ENCODE results near the gene PLAAT1.

PLAAT1 gene

GRCh38 chr3:193240850-193241706 is at the start of gene PLAAT1:
Gene PLAAT1 (plus strand): TSS chr3:193241222. CDS start chr3:193255651, 14,429 bp downstream.
- DNase-seq, result peak; percentile 71 to 78

- DNase-seq, result no peak
Observed at GRCh38 chr3:193194371-193194770, 46.7 kb upstream of the PLAAT1 start.

- no peak for DNase-seq
Observed at GRCh38 chr3:193196746-193197145, 44.3 kb upstream of the PLAAT1 start.

DNA sequence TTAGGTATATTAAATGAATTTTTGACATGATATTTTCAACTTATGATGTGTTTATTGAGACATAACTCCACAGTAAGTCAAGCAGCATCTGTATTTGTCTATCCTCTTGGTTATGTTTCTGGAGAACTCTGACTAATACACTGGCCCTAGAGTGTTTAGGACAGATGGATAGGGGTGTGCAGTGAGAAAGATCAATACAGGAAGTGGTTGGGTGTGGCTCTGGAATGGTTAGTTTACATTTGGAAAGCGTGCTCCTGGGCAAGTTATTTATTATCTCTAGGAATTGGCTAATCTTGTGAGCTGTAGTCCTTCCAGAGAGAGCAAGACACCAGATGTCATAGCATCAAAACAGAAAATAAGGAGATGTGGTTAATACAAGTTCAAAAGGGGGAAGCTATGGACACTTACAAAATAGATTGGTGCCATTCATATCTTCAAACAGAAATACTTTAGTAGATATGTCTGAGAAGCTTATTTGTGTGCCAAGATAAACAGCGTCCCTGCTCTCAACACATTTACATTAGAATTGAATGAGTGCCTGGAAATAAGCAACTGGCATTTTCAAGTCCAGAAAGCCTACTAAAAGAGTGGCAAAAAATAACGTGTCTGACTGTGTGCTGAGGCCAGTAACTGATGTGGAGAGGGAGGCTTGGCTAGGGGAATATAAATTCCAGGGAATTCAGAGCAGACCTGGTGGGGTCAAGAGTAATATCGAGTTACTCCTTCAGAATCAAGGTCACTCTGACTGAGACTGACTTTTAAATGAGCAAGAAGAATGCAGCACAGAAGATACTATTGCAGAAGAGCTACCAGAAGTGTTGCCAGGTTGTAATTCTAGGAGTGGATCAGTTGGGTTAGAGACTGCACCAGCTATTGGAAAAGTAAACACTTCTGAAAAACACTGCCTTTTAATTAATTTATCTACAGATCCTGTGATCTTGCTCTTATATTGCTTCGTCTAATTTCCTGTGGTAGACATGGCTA is 33.4 kb upstream of the PLAAT1 start:
- DNase-seq, result no peak

GRCh38 chr3:193210618-193211017 is 30.4 kb upstream of the PLAAT1 start:
- DNase-seq, result no peak

- DNase-seq, result no peak
Observed at GRCh38 chr3:193211173-193211572, 29.8 kb upstream of the PLAAT1 start.

- DNase-seq, result no peak
Observed at GRCh38 chr3:193211984-193212383, 29.0 kb upstream of the PLAAT1 start.

DNA sequence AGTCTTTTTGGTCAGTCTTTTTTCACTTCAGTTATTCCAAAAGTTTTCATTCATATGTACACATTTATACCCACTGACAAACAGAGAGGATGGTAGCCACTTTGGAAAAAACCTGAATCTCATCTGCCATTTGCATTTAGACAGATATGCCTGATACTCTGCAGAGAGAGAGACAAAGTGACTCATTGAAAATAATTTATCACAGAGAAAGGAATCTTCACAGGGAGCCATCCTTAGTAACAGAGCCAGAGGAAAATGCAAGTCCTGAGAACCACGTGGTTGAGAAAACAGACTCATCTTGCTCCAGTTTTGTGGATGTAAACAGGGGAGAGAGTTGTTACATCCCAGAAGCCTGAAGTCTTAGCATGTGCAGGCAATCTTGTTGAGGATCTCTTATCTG is 28.2 kb upstream of the PLAAT1 start:
- no peak for DNase-seq

- no peak for DNase-seq
Observed at GRCh38 chr3:193214445-193214844, 26.6 kb upstream of the PLAAT1 start.

- DNase-seq, result no peak
Observed at GRCh38 chr3:193225302-193226125, 15.5 kb upstream of the PLAAT1 start.

- no peak for DNase-seq
Observed at GRCh38 chr3:193228206-193228605, 12.8 kb upstream of the PLAAT1 start.

GRCh38 chr3:193229851-193230420 is 11.1 kb upstream of the PLAAT1 start:
- DNase-seq, result no peak

- no peak for DNase-seq
Observed at GRCh38 chr3:193230610-193231009, 10.4 kb upstream of the PLAAT1 start.

GRCh38 chr3:193231201-193231600 is 9.8 kb upstream of the PLAAT1 start:
- DNase-seq, result no peak

DNA sequence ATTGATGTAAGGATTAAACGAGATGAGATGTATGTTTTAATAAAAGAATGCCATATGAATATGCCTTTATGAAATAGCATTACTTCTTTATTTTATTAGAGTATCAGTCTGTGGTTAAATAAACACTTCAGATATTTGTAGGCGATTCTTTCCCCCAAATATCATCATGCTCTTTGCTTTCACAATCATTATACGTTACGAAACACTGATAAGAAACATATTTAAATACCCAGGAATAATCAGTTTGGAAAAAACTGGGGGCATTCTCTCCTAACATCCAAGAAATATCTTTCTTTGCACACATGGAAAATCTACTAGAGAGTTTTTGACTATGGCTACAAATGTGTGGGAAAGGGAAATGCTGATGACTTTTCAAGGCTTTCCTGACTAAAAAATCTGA is 4.4 kb upstream of the PLAAT1 start:
- DNase-seq, result no peak

DNA sequence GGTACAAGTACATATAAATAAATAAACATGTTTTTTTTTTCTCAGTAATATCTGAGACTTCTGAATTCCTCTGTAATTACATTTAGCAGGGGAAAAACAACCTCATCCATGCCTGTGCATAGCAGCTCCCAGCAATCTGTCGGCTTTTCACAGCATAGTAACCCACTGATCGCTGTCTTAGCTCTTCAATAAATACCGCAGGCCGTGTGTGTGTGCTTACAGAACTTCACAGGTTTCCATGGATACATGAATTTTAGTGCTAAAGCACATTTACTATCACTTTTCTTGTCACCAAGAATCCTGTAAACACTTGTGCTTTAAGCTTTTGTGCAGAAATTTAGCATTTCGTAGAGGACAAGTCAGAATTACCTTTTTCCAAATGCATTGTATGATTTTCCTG is 4.0 kb upstream of the PLAAT1 start:
- DNase-seq, result no peak

DNA sequence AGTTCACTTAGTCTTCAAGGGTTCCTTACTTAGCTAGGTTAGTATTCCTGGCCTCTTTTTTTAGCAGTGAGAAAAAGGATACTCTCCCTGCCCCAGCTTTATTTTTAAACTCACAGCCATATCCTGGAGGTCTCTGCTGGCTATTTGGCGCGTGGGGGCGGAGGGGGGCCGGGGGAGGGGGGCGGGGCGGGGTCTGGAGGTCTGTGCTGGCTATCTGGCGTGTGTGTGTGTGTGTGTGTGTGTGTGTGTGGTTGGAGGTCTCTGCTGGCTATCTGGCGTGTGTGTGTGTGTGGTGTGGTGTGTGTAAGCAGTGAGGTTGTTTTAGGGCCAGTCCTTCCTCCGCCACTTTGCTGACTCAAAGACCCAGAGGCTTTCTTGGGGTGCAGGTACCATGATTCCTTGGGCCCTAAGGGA is 579 bp upstream of the PLAAT1 start:
- no peak for DNase-seq

DNA sequence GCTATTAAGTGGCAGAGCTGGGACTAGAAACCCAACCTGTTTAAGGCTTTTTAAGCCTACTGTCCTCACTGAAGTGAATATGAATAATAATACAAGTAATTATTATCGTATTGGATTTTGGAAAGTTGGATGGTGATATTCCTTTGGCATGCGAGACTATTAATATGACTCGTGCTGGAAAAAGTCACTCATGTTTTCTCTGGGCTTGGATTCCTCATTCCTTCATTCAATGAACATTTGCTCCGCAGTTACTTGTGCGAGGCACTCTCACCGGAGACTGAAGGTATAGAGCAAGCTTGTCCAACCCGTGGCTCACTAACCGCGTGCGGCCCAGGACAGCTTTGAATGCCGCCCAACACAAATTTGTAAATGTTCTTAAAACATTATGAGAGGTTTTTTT is 694 bp downstream of the PLAAT1 start:
- no peak for DNase-seq

- no peak for DNase-seq
Observed at GRCh38 chr3:193243571-193243970, 2.5 kb downstream of the PLAAT1 start.

GRCh38 chr3:193248848-193249468 is 7.9 kb downstream of the PLAAT1 start:
- DNase-seq, result no peak

DNA sequence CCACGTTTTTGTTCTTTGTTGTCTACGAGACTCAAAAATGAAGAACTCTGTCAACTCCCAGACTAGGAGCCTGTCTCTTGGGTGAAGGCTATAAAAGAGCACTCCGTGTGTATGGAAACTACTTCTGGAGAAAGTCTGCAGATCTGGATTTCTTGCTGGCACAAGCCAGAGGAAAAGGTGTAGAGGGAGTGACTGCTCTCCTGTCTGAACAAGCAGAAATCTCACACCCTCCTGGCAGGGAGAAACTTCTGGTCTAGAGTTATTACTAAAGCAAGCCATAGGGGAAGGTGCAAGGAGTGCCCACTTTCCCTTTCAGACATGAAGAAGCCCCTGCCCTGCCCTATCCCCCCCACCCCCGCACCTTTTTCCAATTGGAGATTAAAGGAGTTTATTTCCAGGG is 9.5 kb downstream of the PLAAT1 start:
- DNase-seq, result no peak

All from NCI-H1930 (cell line).